CMK (cell line): ENCODE results near the gene TRIM22.

Experiments used
- DNase-seq: peaks from one replicate; pipeline ENCODE4 v3.0.0-alpha.2; 2010; ENCODE audit warnings: low read depth

TRIM22 gene

GRCh38 chr11:5746614-5747013 is 57.0 kb downstream of the TRIM22 start:
- no peak for DNase-seq

- DNase-seq: no peak
These were observed 60.2 kb downstream of the TRIM22 start for GRCh38 chr11:5749836-5750235.

- DNase-seq: no peak
These were observed 64.4 kb downstream of the TRIM22 start, which contains the start of gene OR52N4 for GRCh38 chr11:5753943-5754342. Gene OR52N4 (plus strand): TSS chr11:5754243. CDS start chr11:5754741, 498 bp downstream.
